ENCODE measurements around the gene ZNF423.

Gene ZNF423

DNA sequence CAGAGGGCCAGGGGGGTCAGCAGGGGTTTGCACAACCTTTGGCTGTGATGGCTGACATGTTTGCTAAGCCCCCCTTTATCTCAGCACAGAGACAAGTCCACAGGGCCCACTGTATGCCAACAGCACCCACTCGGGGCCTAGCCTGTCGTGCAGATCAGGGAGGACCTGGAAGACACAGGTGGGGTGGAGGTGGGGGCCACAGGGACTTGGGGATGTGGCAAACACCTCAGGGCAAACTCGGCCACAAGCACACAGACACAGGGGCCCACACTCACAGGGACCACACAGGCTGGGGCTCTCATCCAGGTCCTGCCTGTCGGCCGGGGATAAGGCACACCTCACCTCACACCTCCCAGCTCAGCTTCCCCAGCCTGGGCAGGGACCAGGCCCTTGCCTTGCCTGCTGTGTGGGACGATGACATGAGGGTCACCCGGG is 394.4 kb downstream of the ZNF423 start:
- TF ChIP-seq, protein P1, sequence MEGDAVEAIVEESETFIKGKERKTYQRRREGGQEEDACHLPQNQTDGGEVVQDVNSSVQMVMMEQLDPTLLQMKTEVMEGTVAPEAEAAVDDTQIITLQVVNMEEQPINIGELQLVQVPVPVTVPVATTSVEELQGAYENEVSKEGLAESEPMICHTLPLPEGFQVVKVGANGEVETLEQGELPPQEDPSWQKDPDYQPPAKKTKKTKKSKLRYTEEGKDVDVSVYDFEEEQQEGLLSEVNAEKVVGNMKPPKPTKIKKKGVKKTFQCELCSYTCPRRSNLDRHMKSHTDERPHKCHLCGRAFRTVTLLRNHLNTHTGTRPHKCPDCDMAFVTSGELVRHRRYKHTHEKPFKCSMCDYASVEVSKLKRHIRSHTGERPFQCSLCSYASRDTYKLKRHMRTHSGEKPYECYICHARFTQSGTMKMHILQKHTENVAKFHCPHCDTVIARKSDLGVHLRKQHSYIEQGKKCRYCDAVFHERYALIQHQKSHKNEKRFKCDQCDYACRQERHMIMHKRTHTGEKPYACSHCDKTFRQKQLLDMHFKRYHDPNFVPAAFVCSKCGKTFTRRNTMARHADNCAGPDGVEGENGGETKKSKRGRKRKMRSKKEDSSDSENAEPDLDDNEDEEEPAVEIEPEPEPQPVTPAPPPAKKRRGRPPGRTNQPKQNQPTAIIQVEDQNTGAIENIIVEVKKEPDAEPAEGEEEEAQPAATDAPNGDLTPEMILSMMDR (conservative IDR thresholded peaks at IDR 0.05; ENCODE audit: low read length), result no peak
- no peak overlapping the region for H3K4me3 ChIP-seq (ENCODE audit: low read length)
- no peak for DNase-seq (ENCODE audit: low read depth)

DNA sequence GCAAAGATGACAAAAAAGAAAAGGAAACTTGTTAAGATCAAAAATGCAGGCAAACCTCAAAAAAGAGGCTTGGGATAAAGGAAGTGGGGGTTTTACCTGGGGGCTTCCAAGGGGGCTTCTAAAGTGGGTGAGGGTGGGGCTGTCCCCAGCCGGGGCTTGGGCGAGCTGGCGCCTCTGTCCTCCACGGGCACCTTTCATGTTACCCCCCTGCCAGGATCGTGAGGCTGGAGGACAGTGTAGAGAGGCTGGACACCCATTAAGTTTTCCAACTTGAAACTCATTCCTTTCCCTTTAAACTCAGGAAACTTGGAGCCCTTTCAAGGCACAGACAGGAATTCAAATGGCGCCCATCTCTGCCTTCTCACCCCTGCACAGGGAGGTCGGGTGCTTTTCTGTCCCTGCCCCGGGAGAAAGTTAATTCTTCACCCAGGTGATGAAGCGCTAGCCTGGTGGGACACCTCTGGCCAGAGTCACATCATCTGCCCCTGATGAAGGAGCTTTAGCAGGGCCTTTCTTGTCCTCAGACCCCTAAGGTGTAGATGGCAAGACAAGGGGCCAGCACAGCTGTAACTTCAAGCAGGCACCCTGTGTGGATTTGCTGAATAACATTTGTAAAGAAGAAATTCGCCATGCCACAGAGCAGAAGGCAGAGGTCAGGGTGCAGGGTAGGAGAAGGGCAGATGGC is 395.0 kb downstream of the ZNF423 start:
- no peak for DNase-seq (ENCODE audit: low read depth)
- no peak overlapping the region for H3K4me3 ChIP-seq (ENCODE audit: low read length)
- TF ChIP-seq, protein P1 (conservative IDR thresholded peaks at IDR 0.05; ENCODE audit: low read length), result no peak

DNA sequence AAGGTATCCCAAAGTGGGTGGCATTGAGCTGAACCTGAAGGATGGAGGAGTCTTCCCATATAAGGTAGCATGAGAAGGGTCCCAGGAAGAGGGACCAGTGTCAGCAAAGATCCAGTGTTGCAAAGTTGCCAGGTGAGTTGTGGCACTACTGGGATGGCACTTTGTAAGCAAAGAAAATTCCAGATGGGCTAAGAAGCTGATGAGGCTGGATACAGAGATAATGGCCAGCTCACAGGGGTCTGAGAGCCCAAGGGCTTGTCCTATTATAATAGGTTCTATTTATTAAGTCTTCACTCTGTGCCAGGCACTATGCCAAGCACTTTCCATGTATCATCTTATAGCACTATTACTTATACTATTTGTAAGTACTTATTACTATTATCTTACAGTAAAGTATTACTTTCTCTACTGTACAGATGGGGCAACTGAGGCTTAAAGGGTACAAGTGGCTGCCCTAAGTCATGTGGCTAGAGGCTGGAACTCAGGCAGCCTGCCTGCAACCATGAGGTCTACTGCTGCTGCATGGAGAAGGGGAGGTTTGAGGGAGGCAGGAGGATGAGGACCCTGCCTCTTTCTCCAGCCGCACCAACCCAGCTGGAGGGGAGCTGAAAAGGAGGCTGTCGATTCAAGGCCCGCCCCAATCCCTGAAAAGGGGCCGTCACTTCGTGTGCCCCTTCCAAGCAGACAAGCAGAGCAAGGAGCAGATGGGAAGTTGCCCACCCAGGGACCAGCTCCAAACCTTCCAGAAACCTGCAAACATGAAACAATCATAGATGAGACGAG is 395.8 kb downstream of the ZNF423 start:
- TF ChIP-seq, protein P1 (conservative IDR thresholded peaks at IDR 0.05; ENCODE audit: low read length), result no peak
- no peak for DNase-seq (ENCODE audit: low read depth)
- H3K4me3 ChIP-seq (ENCODE audit: low read length), result no peak overlapping the region

DNA sequence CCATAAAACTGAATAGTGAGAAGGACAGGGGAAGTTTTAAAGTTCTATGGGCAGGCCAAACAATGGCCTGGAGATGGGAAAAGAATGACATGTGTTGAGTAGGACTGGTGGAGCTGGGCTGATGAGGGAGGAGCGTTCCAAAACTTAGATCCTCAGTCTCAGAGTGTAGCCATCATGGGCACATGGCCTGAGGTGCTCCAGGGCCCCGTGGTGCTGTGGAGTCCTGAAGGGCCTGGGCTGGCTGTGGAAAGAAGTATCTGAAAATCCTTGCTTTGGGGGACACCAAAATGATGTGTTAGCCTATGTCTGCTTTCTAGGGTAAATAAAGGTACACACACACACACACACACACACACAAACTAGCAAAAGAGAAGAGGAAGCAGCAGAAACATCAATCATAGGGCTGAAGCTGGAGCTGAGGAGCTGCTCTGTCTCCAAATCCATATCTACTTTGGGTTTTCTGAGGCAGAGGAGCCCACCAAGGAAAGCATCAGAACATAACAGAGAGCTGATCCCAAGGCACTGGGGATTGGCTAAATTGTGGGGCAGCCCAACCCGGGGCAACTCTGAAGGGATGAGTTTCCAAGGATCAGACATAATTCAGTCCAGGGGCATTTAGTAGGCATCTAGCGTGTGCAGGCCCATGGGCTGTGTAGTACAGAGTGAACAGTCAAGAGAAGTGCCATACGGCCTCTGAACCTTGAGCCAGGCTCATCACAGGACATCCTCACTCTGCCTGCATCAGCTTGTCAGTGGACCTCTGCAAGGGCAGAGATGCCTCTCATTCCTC is 397.1 kb downstream of the ZNF423 start:
- H3K4me3 ChIP-seq (ENCODE audit: low read length), result no peak overlapping the region
- TF ChIP-seq, protein P1 (conservative IDR thresholded peaks at IDR 0.05; ENCODE audit: low read length), result no peak
- no peak for DNase-seq (ENCODE audit: low read depth)

DNA sequence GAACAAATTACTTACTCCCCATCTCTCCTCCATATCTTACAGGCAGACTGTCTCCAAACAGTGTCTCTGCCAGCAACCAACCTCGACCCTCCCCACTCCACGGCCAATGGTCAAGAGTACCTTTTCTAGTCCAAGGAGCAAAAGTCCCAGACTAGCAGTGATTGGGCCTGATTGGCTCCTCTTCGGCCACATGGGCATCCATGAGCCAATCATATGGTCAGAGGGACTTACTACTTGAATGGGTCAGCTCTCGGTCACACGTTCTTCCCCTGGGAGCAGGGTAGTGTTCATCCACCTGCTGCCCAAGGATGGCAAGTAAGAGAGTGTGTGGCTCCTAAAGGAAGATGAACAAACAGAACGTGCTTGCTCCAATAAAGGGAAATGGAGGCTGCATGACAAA is 397.7 kb downstream of the ZNF423 start:
- H3K4me3 ChIP-seq (ENCODE audit: low read length), result no peak overlapping the region
- DNase-seq (ENCODE audit: low read depth), result no peak
- TF ChIP-seq, protein P1 (conservative IDR thresholded peaks at IDR 0.05; ENCODE audit: low read length), result no peak

DNA sequence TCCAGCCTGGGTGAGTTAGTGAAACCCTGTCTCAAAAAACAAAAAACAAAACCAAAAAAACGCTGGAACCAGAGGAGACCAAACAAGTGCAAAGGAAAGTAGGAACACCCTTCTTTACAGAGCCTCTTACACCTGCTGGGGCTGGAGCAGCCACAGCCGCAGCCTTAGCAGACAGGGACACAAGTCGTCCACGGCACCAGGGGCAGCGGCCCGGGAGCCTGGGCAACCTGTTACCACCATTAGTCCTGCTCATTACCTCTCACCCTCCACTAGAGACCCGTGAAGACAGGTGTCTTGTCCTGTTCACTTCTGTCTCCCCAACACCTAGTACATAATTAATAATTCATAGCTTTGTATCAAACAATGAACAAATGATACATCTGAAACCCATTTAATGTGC is 398.7 kb downstream of the ZNF423 start:
- no peak overlapping the region for H3K4me3 ChIP-seq (ENCODE audit: low read length)
- no peak for DNase-seq (ENCODE audit: low read depth)
- TF ChIP-seq, protein P1 (conservative IDR thresholded peaks at IDR 0.05; ENCODE audit: low read length), result no peak
